Mucosa of descending colon (tissue), 3 donors: ENCODE results near the gene JHY. TPM values are rescaled to one million over a fixed set of nuclear protein-coding genes. Genes with fewer than 3 reads are reported as not detected.

ENCODE experiments used
- ATAC-seq: fragments of 200-7000 bp; cut with Tn5 transposase; one replicate; pipeline ENCODE4 v1.9.1; 2020; ENCODE audit warnings: mild to moderate bottlenecking, moderate library complexity
- DNase-seq, 3 donors: peaks; one replicate each; pipeline ENCODE4 v3.0.0-alpha.2; 2020
- H3K36me3 ChIP-seq: fragments of 200-600 bp; one replicate; pipeline ENCODE4 v1.8.0; 2021; ENCODE audit warnings: low read depth, mild to moderate bottlenecking
- H3K4me1 ChIP-seq: fragments of 200-600 bp; one replicate; pipeline ENCODE4 v1.8.0; 2021; ENCODE audit warnings: low read depth, mild to moderate bottlenecking
- H3K4me3 ChIP-seq: fragments of 200-600 bp; one replicate; pipeline ENCODE4 v1.8.0; 2021; ENCODE audit warnings: mild to moderate bottlenecking
- H3K9me3 ChIP-seq: fragments of 200-600 bp; one replicate; pipeline ENCODE4 v1.8.0; 2021; ENCODE audit warnings: mild to moderate bottlenecking
- intact Hi-C, 2 donors: fragments of 100-400 bp; cut with DNase I in 1 of 2; cut with micrococcal nuclease in 1 of 2; formaldehyde crosslinking; loops; one replicate each; pipeline versions ENCODE4 v1.11.0 to v1.11.1; 2022; cut with DNase I, micrococcal nuclease
- long read RNA-seq, 2 donors: library from polyadenylated mRNA; unstranded; transcript quantifications; one replicate each; pipeline ENCODE4 v2.0.0, GENCODE V29; 2019 to 2021
- total RNA-seq, 3 donors: library from RNA; stranded (reverse); fragmentation: NEBNext Ultra II Directional in 2 of 3; extraction: Animal tissue kit (Norgen Biotek cat#: 25700) in 2 of 3; gene quantifications; one replicate each; pipeline versions ENCODE4 v1.2.1 to v1.2.4, GENCODE V29; 2021 to 2023
- TF ChIP-seq, protein P1 (sequence below): fragments of 200-600 bp; IDR thresholded peaks from one replicate; pipeline ENCODE4 v1.8.0; 2022; ENCODE audit warnings: antibody characterized with exemption, mild to moderate bottlenecking
- donor health status: DM: no; HTN: no; CAD: no; lungs with moderate emphysema.
- donor health status: DM: no; HTN: no; CAD: no.
- donor health status: DM: no; HTN: yes; CAD: no.

JHY gene
- total RNA-seq = 1 to 10 TPM; 1.5 to 5.4 (median 2.4) TPM
- long read RNA-seq, donor 1, partial matches to known transcripts = 1 of 4 reads
- long read RNA-seq, donor 1, other reads (novel, unspliced or antisense) = 1 of 4 reads
- long read RNA-seq, donor 2 = 0 reads

DNA sequence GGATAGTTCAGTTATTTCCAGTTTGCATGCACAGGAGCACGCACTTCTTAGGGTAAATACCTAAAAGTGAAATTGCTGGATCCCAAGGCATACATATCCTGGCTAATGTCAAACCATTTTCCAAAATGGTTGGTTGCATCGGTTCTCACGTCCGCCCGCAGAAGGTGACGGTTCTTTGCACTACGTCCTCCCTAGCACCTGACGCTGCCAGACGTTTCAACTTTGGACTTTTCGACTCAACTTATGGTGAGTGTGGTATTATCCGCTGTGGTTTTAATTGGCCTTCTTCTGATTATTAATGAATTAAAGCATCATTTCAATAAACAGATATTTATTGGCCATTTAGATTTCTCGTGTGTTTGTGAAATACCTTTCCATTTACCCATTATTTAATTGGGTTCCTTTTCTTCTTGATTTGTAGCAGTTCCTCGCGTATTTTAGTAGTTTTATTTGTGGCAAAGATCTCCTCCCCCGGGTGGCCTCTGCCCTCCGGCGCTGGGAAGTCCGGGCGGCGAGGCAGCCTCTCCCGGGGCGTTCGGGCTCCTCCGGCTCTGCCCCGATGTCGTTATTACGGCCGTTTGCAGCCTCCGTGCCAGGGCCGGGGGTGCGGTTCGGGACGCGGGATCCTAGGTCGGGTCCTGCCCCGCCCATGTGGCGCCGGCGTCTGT, at the start of gene JHY:
JHY (plus strand) TSS at position 571 of the 668 bp plus-strand sequence. CDS start 3,091 bp downstream, outside the sequence.
- intact Hi-C loops = no loop called here
- peak within 1 kb of the TSS; percentile 31 for H3K4me3 ChIP-seq
- TF ChIP-seq, protein P1, sequence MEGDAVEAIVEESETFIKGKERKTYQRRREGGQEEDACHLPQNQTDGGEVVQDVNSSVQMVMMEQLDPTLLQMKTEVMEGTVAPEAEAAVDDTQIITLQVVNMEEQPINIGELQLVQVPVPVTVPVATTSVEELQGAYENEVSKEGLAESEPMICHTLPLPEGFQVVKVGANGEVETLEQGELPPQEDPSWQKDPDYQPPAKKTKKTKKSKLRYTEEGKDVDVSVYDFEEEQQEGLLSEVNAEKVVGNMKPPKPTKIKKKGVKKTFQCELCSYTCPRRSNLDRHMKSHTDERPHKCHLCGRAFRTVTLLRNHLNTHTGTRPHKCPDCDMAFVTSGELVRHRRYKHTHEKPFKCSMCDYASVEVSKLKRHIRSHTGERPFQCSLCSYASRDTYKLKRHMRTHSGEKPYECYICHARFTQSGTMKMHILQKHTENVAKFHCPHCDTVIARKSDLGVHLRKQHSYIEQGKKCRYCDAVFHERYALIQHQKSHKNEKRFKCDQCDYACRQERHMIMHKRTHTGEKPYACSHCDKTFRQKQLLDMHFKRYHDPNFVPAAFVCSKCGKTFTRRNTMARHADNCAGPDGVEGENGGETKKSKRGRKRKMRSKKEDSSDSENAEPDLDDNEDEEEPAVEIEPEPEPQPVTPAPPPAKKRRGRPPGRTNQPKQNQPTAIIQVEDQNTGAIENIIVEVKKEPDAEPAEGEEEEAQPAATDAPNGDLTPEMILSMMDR = no peak
- ATAC-seq (no peak), DNase-seq (peak; percentile 68 to 78 (median 69))
- H3K9me3 ChIP-seq = no peaks in the 10 kb centered on the region
- peaks cover 9% of the 10 kb centered on the region for H3K4me1 ChIP-seq
- H3K36me3 ChIP-seq = no peaks in the 10 kb centered on the region

DNA sequence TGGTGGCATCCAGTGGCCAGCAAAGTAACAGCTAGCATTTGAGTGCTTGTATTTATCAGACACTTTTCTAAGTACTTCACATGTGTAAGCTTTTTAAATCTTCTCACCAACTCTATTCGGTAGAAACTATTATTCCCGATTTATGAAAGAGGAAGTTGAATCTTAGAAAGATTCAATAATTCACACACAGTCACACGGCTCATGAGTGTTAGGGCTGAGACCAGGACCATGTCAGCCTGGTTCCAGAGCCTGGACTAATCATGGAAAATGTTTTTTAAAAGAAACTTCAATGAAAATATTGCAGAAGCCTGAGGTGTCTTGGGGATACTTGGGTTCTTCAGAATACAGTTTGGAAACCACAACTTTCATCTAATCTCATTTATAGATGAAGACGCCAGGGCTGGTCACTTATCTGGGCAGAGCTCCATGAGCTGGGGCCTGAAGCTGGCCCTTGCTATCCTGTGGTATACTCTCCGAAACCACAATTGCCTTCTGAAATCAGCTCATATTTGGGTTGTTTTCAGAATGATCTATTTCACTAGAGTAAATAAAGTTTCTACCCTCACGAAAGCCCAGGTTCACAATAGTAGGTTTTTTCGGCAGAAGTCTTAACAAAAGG, 48.6 kb upstream of the JHY start:
- Histone ChIP-seq H3K4me3 (no peak overlapping the region), H3K36me3 (no peaks in the 10 kb centered on the region), H3K4me1 (no peaks in the 10 kb centered on the region), H3K9me3 (no peaks in the 10 kb centered on the region)
- intact Hi-C loops = no loop called here
- ATAC-seq (no peak), DNase-seq (no peak)
- TF ChIP-seq, protein P1 = no peak

DNA sequence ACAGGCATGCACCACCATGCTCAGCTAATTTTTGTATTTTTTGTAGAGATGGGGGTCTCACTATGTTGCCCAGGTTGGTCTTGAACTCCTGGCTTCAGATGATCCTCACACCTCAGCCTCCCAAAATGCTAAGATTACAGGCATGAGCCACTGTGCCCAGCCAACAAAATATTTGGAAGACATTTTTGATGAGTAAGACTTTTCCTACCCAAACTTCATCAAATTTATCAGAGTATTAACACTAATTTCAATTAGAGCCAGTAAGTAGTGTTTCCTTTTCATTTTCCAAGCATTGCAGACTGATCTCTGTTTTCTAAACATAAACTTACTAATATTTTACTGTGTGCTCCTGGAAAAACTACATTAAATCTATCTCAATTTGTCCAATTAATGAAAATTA, 45.6 kb upstream of the JHY start:
- TF ChIP-seq, protein P1 = no peak
- no peak overlapping the region for H3K4me3 ChIP-seq
- no peaks in the 10 kb centered on the region for H3K4me1 ChIP-seq
- intact Hi-C loops = no loop called here
- ATAC-seq (no peak), DNase-seq (no peak)
- H3K9me3 ChIP-seq = no peaks in the 10 kb centered on the region
- no peaks in the 10 kb centered on the region for H3K36me3 ChIP-seq

DNA sequence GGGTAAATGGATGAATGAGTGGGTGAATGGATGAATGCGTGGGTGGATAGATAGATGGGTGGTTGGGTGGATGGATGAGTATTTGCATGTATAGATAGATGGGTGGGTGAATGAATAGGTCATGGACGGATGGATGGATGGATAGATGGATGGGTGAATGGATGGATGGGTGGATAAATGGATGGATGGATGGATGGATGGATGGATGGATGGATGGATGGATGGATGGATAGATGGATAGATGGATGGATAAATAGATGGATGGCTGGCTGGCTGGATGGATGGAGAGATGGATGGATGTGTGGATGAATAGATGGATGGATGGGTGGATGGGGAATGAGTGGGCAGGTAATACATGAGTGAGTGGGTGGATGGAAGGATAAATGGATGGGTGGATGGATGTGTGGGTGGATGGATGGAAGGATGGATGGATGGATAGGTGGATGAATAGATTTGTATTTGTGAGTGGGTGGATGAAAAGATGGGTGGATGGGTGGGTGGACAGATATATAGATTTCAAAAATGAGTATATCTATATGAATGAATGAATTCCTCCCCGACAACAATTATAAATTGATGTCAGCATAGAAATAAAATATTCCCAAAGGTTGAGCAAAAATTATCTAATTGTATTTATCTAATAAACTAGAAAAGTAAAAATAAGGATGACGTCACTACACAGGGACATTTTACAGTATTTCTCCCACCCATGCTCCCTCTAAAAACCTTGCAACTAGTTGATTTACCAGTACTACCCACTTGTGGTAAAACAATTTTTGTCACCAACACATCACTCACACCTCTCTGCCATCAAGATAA, 44.8 kb upstream of the JHY start:
- Histone ChIP-seq H3K4me3 (no peak overlapping the region), H3K36me3 (no peaks in the 10 kb centered on the region), H3K9me3 (no peaks in the 10 kb centered on the region), H3K4me1 (no peaks in the 10 kb centered on the region)
- DNase-seq = no peak
- TF ChIP-seq, protein P1 = no peak
- ATAC-seq = no peak
- intact Hi-C loops = no loop called here

DNA sequence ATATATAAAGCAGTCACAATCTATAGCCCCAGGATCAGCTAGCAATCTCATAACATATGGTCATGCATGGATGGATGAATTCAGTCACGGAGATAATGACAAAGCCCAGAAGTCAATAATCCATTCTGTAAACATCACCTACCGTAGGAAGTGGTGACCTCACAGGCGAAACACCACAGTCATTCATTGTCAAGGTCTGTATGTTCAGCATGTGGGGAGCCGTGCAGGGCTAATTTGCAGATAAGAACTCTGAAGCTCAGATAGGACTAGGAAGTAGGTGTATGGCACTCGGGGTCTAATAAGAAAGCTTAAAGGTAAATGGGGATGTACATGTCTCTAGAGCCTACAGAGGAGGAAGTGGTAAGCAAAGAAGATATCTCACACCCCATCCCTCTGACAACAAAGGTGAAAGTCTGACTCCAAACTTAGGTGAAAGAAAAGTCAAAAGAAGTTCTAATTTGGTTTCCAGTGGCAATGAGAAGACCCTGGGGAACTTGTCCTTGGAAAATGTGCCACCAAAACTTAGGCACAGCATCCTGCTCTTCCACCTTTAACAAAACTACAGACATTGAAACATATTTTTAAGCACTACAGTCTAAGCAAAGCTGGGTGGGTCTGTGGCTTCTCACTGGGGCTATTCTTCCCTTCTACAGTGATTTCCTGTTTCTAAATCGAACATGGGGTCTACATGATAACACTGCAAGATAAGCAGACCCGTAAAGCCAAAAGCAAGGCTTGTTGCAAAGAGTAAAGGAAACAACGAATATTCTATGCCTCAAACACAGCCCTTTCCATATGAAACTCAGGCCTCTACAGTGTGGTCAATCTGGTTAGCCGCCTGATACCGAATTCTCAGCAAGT, 39.0 kb upstream of the JHY start:
- Histone ChIP-seq H3K4me3 (no peak overlapping the region), H3K9me3 (no peaks in the 10 kb centered on the region), H3K36me3 (no peaks in the 10 kb centered on the region), H3K4me1 (no peaks in the 10 kb centered on the region)
- intact Hi-C loops = no loop called here
- TF ChIP-seq, protein P1 = no peak
- no peak for DNase-seq
- ATAC-seq = peak; percentile 83
